Muscle of back (tissue), 11 donors: Measurements from ENCODE around the gene AGO1. TPM values are rescaled to one million over a fixed set of nuclear protein-coding genes. Genes with fewer than 3 reads are reported as not detected.
"Not testable (repeated sequence)": the region's sequence is repeated elsewhere in the genome, so short reads cannot be mapped to it uniquely, and the experiment has no call there.

Experiments used
- DNase-seq, 3 donors: peaks; one replicate each; pipeline versions ENCODE4 v3.0.0 to v3.0.0-alpha.2; 2013
- polyA plus RNA-seq, 10 donors: library from polyadenylated mRNA; unstranded; fragments of 120-200 nt; gene quantifications; one replicate each; pipeline ENCODE4 v1.2.1, GENCODE V29; 2013; ENCODE audit not compliant: insufficient read length in 10 of 10

The AGO1 gene
- polyA plus RNA-seq, 10 donors: 7.9 to 11.5 (median 10.1) TPM

- DNase-seq: no peak
Observed at GRCh38 chr1:35866991-35867390, 16.0 kb upstream of the AGO1 start.

- DNase-seq: not testable (repeated sequence)
Observed at GRCh38 chr1:35869245-35869950, 13.6 kb upstream of the AGO1 start.

GRCh38 chr1:35870651-35871309 is 12.2 kb upstream of the AGO1 start:
- DNase-seq: no peak

GRCh38 chr1:35873243-35873750 is 9.7 kb upstream of the AGO1 start:
- DNase-seq: no peak

- not testable (repeated sequence) for DNase-seq
Observed at GRCh38 chr1:35874115-35874514, 8.9 kb upstream of the AGO1 start.

GRCh38 chr1:35876988-35877387 is 6.0 kb upstream of the AGO1 start:
- peak in 1 of 3 donors; percentile 34 for DNase-seq

- no peak for DNase-seq
Observed at GRCh38 chr1:35881850-35882273, 1.1 kb upstream of the AGO1 start.

- DNase-seq: no peak
Observed at GRCh38 chr1:35882586-35882944, 444 bp upstream of the AGO1 start.

- peak in 2 of 3 donors; percentile 38 to 67 for DNase-seq
Observed at GRCh38 chr1:35883635-35884101, 659 bp downstream of the AGO1 start.

GRCh38 chr1:35884934-35885333 is 1.9 kb downstream of the AGO1 start:
- no peak for DNase-seq

- DNase-seq: peak in 1 of 3 donors; percentile 33
Observed at GRCh38 chr1:35885961-35886558, 3.1 kb downstream of the AGO1 start.

- no peak for DNase-seq
Observed at GRCh38 chr1:35886577-35887431, 3.8 kb downstream of the AGO1 start.

GRCh38 chr1:35887508-35887907 is 4.5 kb downstream of the AGO1 start:
- no peak for DNase-seq

GRCh38 chr1:35888255-35888654 is 5.2 kb downstream of the AGO1 start:
- DNase-seq: no peak

GRCh38 chr1:35888981-35889380 is 6.0 kb downstream of the AGO1 start:
- not testable (repeated sequence) for DNase-seq

- no peak for DNase-seq
Observed at GRCh38 chr1:35893051-35893879, 10.3 kb downstream of the AGO1 start.

- DNase-seq: peak in 1 of 3 donors; percentile 28
Observed at GRCh38 chr1:35894183-35894582, 11.2 kb downstream of the AGO1 start.

GRCh38 chr1:35894656-35895055 is 11.6 kb downstream of the AGO1 start:
- DNase-seq: no peak

GRCh38 chr1:35899941-35900340 is 16.9 kb downstream of the AGO1 start:
- DNase-seq: no peak

- DNase-seq: no peak
Observed at GRCh38 chr1:35901235-35901634, 18.2 kb downstream of the AGO1 start.

GRCh38 chr1:35902671-35903070 is 19.7 kb downstream of the AGO1 start:
- no peak for DNase-seq
